22Rv1 (cell line): Measurements from ENCODE around the gene NAA15.
"Not testable (repeated sequence)": the region's sequence is repeated elsewhere in the genome, so short reads cannot be mapped to it uniquely, and the experiment has no call there.

Source experiments
- H3K27ac ChIP-seq: fragments of 450-650 bp; 2 replicates; pipeline ENCODE4 v1.5.1; 2017
- ZFX ChIP-seq: fragments of 450-650 bp; IDR thresholded peaks from 2 replicates; pipeline ENCODE4 v1.6.1; 2017; ENCODE audit warnings: antibody characterized with exemption, borderline replicate concordance
- TF ChIP-seq, protein P1 (sequence below): fragments of 450-650 bp; IDR thresholded peaks from 2 replicates; pipeline ENCODE4 v1.5.1; 2017; ENCODE audit warnings: mild to moderate bottlenecking

NAA15 gene

DNA sequence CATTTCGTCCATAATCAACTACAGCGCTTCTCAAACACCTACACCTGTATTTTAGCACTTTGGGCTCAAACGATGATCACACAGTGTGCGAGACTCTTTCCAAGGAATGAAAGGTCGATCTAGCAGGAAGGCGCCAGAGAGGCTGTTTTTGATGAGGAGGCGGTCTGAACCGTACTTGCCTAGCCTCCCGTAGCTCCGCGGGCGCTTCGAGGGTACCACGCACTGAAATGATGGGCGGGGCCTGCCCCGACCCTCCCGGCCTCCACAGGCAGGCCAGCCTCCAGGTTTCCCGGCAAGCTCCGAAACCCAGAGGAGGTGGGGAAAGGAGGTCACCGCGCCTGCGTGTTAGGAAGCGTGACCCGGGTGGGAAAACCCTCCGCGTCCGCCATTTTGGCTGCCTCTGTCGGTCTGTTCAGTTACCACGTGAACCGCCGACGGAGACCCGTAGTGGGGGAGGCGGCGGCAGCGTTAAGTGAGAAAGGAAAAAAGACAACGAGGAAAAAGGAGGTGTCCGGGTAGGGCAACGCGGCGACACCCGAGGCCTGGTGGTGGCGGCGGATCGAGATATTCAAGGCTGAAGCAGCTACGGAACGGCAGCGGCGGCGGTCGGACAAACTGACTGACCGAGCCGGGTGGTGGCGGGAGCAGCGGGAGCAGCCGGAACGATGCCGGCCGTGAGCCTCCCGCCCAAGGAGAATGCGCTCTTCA lies at the start of gene NAA15:
Gene NAA15, plus strand, starts transcription at position 393 of the 708 bp plus-strand sequence. Its CDS starts 273 bp downstream, at position 666.
- H3K27ac ChIP-seq, result peak within 1 kb of the TSS; percentile 95
- no peak for TF ChIP-seq ZFX
- TF ChIP-seq, protein P1, sequence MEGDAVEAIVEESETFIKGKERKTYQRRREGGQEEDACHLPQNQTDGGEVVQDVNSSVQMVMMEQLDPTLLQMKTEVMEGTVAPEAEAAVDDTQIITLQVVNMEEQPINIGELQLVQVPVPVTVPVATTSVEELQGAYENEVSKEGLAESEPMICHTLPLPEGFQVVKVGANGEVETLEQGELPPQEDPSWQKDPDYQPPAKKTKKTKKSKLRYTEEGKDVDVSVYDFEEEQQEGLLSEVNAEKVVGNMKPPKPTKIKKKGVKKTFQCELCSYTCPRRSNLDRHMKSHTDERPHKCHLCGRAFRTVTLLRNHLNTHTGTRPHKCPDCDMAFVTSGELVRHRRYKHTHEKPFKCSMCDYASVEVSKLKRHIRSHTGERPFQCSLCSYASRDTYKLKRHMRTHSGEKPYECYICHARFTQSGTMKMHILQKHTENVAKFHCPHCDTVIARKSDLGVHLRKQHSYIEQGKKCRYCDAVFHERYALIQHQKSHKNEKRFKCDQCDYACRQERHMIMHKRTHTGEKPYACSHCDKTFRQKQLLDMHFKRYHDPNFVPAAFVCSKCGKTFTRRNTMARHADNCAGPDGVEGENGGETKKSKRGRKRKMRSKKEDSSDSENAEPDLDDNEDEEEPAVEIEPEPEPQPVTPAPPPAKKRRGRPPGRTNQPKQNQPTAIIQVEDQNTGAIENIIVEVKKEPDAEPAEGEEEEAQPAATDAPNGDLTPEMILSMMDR, result no peak

DNA sequence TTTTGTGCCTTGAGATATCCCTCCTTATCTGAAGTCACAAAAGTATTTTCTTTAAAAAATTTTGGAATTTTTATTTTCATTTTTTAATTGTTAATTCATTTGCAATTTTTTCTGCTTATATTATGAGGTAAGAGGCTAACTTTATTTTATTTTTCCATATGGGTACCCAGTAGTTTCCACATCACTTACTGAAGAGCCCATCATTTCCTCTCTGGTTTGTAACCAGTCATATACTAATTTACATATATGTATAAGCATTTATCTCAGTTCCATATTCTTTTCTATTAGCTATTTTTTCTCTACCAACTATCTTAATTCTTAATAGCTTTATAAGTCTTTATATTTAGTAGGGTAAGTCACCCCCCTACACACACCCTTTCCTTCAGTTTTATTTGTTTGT lies 48.3 kb upstream of the NAA15 start:
- TF ChIP-seq, protein P1, result no peak
- TF ChIP-seq ZFX, result no peak
- H3K27ac ChIP-seq, result no peak overlapping the region

DNA sequence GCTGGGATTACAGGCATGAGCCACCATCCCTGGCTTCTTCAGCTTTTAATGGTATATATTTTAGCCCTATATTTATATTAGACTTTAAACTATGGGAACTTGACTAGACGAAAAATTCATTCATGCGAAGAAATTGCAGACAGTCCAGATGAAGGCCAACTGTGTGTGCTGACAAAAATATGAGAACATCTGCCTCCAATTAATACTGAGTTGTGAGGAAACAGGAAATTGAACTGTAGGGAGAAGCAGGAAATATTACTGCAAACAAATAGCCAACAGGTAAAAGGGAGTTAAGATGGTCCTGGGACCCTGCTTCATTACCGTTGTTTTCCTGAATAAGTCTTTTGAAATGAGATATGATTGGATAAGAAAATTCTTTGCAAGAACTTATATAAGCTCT lies 47.6 kb upstream of the NAA15 start:
- no peak for TF ChIP-seq ZFX
- TF ChIP-seq, protein P1, result no peak
- no peak overlapping the region for H3K27ac ChIP-seq

GRCh38 chr4:139255581-139255980 lies 45.7 kb upstream of the NAA15 start:
- not testable (repeated sequence) for H3K27ac ChIP-seq

DNA sequence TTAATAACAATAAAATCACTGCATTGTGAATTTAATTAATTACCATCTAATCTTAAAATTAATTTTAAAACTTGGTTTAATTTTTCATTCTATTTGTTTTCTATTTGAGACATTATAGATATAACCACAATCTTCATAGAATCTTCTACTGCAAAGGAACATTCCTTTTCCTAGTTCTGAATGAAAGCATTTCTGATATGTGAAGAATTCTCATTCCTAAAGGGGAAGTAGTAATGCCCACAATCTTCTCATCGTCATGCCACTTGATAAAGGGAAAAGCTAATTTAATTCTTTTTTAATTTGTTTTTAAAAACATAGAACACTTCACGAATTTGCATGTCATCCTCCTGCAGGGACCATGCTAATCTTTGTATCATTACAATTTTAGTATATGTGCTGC lies 45.0 kb upstream of the NAA15 start:
- H3K27ac ChIP-seq, result no peak overlapping the region
- no peak for TF ChIP-seq ZFX
- TF ChIP-seq, protein P1, result no peak

DNA sequence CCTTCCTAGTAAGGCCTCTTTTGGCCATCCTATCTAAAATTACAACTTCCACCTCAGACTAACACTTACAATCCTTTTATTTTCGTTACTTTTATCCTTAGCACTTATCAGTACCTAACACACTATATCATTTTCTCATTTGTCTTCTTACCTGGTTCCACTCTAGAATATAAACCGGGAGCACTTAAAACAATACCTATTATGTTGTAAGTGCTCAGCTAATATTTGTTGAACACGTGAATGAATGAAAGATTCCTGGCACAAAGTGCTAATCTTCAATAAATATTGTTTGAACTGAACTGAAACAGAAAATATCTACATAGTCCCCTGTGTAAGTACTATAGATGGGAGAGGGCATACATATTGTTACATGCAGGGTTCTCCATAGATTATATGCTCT lies 35.7 kb upstream of the NAA15 start:
- TF ChIP-seq, protein P1, result no peak
- no peak for TF ChIP-seq ZFX
- no peak overlapping the region for H3K27ac ChIP-seq

- TF ChIP-seq, protein P1, result no peak
- no peak for TF ChIP-seq ZFX
- H3K27ac ChIP-seq, result no peak overlapping the region
These were observed 35.1 kb upstream of the NAA15 start for GRCh38 chr4:139266208-139266582.

DNA sequence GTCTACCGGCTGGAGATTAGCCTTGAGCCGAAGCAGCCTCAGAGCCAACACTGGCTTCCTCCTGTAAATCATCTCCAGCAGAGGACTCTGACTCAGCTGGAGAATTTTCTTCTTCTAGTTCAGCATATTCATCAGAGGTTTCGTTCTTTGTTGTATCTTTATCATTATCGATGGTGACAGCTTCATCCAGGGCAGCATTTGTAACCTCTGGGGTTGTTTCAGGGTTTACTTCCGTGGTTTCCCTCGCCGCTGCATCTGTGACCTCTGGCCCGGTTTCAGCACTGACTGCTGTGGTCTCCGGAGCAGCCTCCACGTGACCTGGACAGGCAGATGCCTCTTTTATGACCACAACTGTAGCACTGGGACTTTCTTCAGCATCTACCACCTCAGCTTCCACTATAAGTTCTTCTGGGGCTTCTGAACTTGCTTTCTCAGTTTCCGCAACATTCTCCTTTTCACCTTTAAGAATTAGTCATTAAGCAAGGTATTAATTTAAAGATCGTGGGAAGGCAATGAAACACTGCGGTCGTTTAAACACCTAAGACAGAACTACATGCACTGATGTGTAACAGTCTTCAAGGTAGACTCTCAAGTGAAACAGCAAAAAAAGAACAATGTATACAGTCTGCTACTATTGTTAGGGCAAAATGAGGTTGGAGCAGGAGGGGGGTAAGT lies 34.6 kb upstream of the NAA15 start:
- no peak for TF ChIP-seq ZFX
- TF ChIP-seq, protein P1, result no peak
- H3K27ac ChIP-seq, result no peak overlapping the region
